CD8-positive, alpha-beta memory T cell (primary cell): ENCODE data around the gene ZNF574. TPM values are rescaled to one million over a fixed set of nuclear protein-coding genes. Genes with fewer than 3 reads are reported as not detected.

Experiments
- CTCF ChIA-PET: fragments of 350-600 bp; sonication (Branson Sonifier 250); formaldehyde crosslinking; loops from one replicate; lab custom pipeline; 2021; ENCODE audit warnings: antibody characterized with exemption; lab: Charles Lee
- POLR2A ChIA-PET: fragments of 350-600 bp; sonication (Branson Sonifier 250); formaldehyde crosslinking; loops from one replicate; lab custom pipeline; 2021; ENCODE audit warnings: antibody characterized with exemption; lab: Charles Lee
- DNase-seq, 5 donors: peaks; one replicate each; pipeline versions ENCODE4 v3.0.0 to v3.0.0-alpha.2; 2020 to 2022; ENCODE audit warnings: mixed read lengths in 1 of 5
- H3K27ac ChIP-seq: one replicate; pipeline ENCODE4 v1.7.0; 2013; ENCODE audit warnings: low read depth, mild to moderate bottlenecking, low read length, moderate library complexity
- H3K27me3 ChIP-seq: 2 replicates; pipeline ENCODE4 v1.7.0; 2013; ENCODE audit warnings: low read length, mild to moderate bottlenecking; ENCODE audit not compliant: insufficient read depth, poor library complexity, severe bottlenecking
- H3K36me3 ChIP-seq: 2 replicates; pipeline ENCODE4 v1.7.0; 2013; ENCODE audit warnings: mild to moderate bottlenecking, low read length, moderate library complexity; ENCODE audit not compliant: insufficient read depth
- H3K4me1 ChIP-seq: 2 replicates; pipeline ENCODE4 v1.7.0; 2013; ENCODE audit warnings: mild to moderate bottlenecking, low read length, moderate library complexity; ENCODE audit not compliant: insufficient read depth
- H3K4me3 ChIP-seq: 2 replicates; pipeline ENCODE4 v1.7.0; 2013; ENCODE audit warnings: mild to moderate bottlenecking, low read length
- H3K9me3 ChIP-seq: 2 replicates; pipeline ENCODE4 v1.7.0; 2013; ENCODE audit warnings: mild to moderate bottlenecking, low read length
- H3K27ac Mint-ChIP-seq, 8 donors: one replicate each; pipeline ENCODE4 v1.8.0; 2020 to 2021; ENCODE audit warnings: mixed read lengths in 8 of 8, mild to moderate bottlenecking in 6 of 8, inconsistent platforms in 3 of 8, moderate library complexity in 3 of 8
- H3K27me3 Mint-ChIP-seq, 2 donors: one replicate each; pipeline ENCODE4 v1.8.0; 2020 to 2021; ENCODE audit warnings: mixed read lengths in 2 of 2, mild to moderate bottlenecking in 1 of 2, moderate library complexity in 1 of 2
- H3K36me3 Mint-ChIP-seq, 3 donors: one replicate each; pipeline ENCODE4 v1.8.0; 2020 to 2021; ENCODE audit warnings: mixed read lengths in 3 of 3, inconsistent platforms in 1 of 3, mild to moderate bottlenecking in 1 of 3
- H3K4me1 Mint-ChIP-seq, 3 donors: one replicate each; pipeline ENCODE4 v1.8.0; 2020 to 2021; ENCODE audit warnings: mixed read lengths in 3 of 3, inconsistent platforms in 1 of 3, mild to moderate bottlenecking in 1 of 3
- H3K4me3 Mint-ChIP-seq, 7 donors: one replicate each; pipeline ENCODE4 v1.8.0; 2020 to 2021; ENCODE audit warnings: mixed read lengths in 7 of 7, mild to moderate bottlenecking in 6 of 7, moderate library complexity in 4 of 7, inconsistent platforms in 2 of 7
- H3K9me3 Mint-ChIP-seq, 5 donors: one replicate each; pipeline ENCODE4 v1.8.0; 2020 to 2022; ENCODE audit warnings: mixed read lengths in 5 of 5, mild to moderate bottlenecking in 3 of 5, moderate library complexity in 2 of 5, inconsistent platforms in 1 of 5
- polyA plus RNA-seq: library from polyadenylated mRNA; unstranded; fragments of 300-500 nt; fragmentation: Illumina TruSeq; gene quantifications from one replicate; pipeline ENCODE4 v1.2.3, GENCODE V29; 2021
- total RNA-seq, 2 experiments: library from RNA; stranded (reverse); gene quantifications; one replicate each; pipeline ENCODE4 v1.2.3, GENCODE V29; 2021

Gene ZNF574
- total and polyA plus RNA-seq, 3 experiments from 2014 or later, result 18.8 to 24.9 (median 21.9) TPM

DNA sequence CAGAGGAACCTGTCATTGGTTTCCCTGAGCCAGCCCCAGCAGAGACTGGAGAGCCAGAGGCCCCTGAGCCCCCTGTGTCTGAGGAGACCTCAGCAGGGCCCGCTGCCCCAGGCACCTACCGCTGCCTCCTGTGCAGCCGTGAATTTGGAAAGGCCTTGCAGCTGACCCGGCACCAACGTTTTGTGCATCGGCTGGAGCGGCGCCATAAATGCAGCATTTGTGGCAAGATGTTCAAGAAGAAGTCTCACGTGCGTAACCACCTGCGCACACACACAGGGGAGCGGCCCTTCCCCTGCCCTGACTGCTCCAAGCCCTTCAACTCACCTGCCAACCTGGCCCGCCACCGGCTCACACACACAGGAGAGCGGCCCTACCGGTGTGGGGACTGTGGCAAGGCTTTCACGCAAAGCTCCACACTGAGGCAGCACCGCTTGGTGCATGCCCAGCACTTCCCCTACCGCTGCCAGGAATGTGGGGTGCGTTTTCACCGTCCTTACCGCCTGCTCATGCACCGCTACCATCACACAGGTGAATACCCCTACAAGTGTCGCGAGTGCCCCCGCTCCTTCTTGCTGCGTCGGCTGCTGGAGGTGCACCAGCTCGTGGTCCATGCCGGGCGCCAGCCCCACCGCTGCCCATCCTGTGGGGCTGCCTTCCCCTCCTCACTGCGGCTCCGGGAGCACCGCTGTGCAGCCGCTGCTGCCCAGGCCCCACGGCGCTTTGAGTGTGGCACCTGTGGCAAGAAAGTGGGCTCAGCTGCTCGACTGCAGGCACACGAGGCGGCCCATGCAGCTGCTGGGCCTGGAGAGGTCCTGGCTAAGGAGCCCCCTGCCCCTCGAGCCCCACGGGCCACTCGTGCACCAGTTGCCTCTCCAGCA, 4.2 kb downstream of the ZNF574 start:
- peaks cover 12% of the 10 kb centered on the region for H3K36me3 ChIP-seq
- no peaks in the 10 kb centered on the region for H3K9me3 Mint-ChIP-seq

DNA sequence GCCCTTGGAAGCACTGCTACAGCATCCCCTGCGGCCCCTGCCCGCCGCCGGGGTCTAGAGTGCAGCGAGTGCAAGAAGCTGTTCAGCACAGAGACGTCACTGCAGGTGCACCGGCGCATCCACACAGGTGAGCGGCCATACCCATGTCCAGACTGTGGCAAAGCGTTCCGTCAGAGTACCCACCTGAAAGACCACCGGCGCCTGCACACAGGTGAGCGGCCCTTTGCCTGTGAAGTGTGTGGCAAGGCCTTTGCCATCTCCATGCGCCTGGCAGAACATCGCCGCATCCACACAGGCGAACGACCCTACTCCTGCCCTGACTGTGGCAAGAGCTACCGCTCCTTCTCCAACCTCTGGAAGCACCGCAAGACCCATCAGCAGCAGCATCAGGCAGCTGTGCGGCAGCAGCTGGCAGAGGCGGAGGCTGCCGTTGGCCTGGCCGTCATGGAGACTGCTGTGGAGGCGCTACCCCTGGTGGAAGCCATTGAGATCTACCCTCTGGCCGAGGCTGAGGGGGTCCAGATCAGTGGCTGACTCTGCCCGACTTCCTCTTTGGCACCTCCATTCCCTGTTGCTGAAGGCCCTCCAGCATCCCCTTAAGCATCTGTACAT, 4.9 kb downstream of the ZNF574 start:
- peaks cover 12% of the 10 kb centered on the region for H3K36me3 ChIP-seq
- H3K4me1 Mint-ChIP-seq, result peaks cover 30 to 39% (median 32%) of the 10 kb centered on the region in 3 donors
- peak overlapping the region in 1 of 7 donors; percentile 73 for H3K4me3 Mint-ChIP-seq

More for the DNA sequence above, 4.2 kb downstream of the ZNF574 start:
- Mint-ChIP-seq H3K36me3 (peaks cover 6 to 58% (median 14%) of the 10 kb centered on the region in 3 donors), H3K4me1 (peaks cover 37 to 47% (median 40%) of the 10 kb centered on the region in 3 donors), H3K27me3 (peaks cover 0 to 2% of the 10 kb centered on the region in 2 donors), H3K4me3 (peak overlapping the region in 1 of 7 donors; percentile 29), H3K27ac (peak overlapping the region in 3 of 8 donors; percentile 35 to 85 (median 56))
- Histone ChIP-seq H3K4me1 (peaks cover 19% of the 10 kb centered on the region), H3K9me3 (no peaks in the 10 kb centered on the region), H3K27me3 (no peaks in the 10 kb centered on the region), H3K27ac (no peak overlapping the region), H3K4me3 (no peak overlapping the region)
- ChIA-PET CTCF (no interaction called here), POLR2A (no interaction called here)
- no peak for DNase-seq

DNA sequence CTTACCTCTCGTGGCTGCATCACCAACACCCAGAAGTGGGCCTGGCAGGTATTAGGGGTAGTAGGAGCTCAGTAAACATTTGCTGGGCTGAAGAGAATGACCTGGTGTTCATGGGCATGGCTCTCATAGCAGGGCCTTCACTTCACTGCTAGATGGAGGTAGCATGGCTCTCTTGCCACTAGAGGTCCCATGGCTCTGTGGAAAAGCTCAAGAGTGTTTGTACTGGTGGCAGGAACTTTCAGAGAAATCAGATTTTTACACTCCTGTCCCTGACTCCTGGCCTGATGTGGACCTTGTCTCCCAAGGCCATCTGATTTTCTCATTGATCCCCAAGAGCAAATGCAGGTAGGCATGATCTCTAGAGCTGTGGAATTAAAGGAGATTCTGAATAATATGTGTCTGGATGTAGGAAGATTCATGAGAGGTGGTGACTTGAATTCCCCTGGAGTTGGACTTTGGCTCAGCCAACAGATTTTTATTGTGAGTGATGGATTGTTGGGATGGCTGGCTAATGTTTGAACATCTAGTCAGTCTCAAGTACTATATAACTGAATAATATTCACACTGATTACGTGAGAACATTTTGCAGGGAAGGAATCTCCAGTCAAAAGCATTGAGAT, 5.7 kb downstream of the ZNF574 start:
- peaks cover 12% of the 10 kb centered on the region for H3K36me3 ChIP-seq

More for the DNA sequence above, 4.9 kb downstream of the ZNF574 start:
- Histone ChIP-seq H3K27me3 (no peaks in the 10 kb centered on the region), H3K27ac (no peak overlapping the region), H3K4me3 (no peak overlapping the region), H3K9me3 (no peaks in the 10 kb centered on the region), H3K4me1 (peaks cover 16% of the 10 kb centered on the region)
- ChIA-PET CTCF (interaction anchor here (1.1 kb wide), 1 partner anchor 43 kb away, joined by 3 read pairs; no protein-coding TSS in a partner anchor), POLR2A (no interaction called here)
- H3K9me3 Mint-ChIP-seq, result no peaks in the 10 kb centered on the region
- H3K27ac Mint-ChIP-seq, result peak overlapping the region in 2 of 8 donors; percentile 32 to 51
- peaks cover 0 to under 1% of the 10 kb centered on the region in 2 donors for H3K27me3 Mint-ChIP-seq
- H3K36me3 Mint-ChIP-seq, result peaks cover 6 to 55% (median 12%) of the 10 kb centered on the region in 3 donors
- DNase-seq, result no peak

GRCh38 chr19:42083537-42083936, 7.6 kb downstream of the ZNF574 start:
- Mint-ChIP-seq H3K36me3 (peaks cover 6 to 41% (median 12%) of the 10 kb centered on the region in 3 donors), H3K27ac (peak overlapping the region in 2 of 8 donors; percentile 40 to 61), H3K4me3 (no peak overlapping the region), H3K27me3 (no peaks in the 10 kb centered on the region), H3K9me3 (no peaks in the 10 kb centered on the region), H3K4me1 (peaks cover 9 to 21% (median 11%) of the 10 kb centered on the region in 3 donors)
- Histone ChIP-seq H3K27ac (no peak overlapping the region), H3K4me3 (no peak overlapping the region), H3K36me3 (peaks cover 12% of the 10 kb centered on the region), H3K4me1 (no peaks in the 10 kb centered on the region), H3K27me3 (no peaks in the 10 kb centered on the region), H3K9me3 (no peaks in the 10 kb centered on the region)
- POLR2A ChIA-PET, result no interaction called here
- DNase-seq, result no peak
- CTCF ChIA-PET, result no interaction called here

More for the DNA sequence above, 5.7 kb downstream of the ZNF574 start:
- Histone ChIP-seq H3K9me3 (no peaks in the 10 kb centered on the region), H3K4me3 (no peak overlapping the region), H3K4me1 (peaks cover 14% of the 10 kb centered on the region), H3K27ac (no peak overlapping the region), H3K27me3 (no peaks in the 10 kb centered on the region)
- Mint-ChIP-seq H3K36me3 (peaks cover 6 to 49% (median 12%) of the 10 kb centered on the region in 3 donors), H3K27ac (peak overlapping the region in 4 of 8 donors; percentile 12 to 45 (median 32)), H3K27me3 (no peaks in the 10 kb centered on the region), H3K4me1 (peaks cover 27 to 34% (median 28%) of the 10 kb centered on the region in 3 donors), H3K9me3 (no peaks in the 10 kb centered on the region), H3K4me3 (peak overlapping the region in 1 of 7 donors; percentile 73)
- DNase-seq, result no peak
- POLR2A ChIA-PET, result no interaction called here
- CTCF ChIA-PET, result interaction anchor here (1.1 to 1.2 kb wide), 2 partner anchors 13 to 42 kb away, joined by 3 read pairs; no protein-coding TSS in a partner anchor

GRCh38 chr19:42086188-42086736, 10.3 kb downstream of the ZNF574 start:
- Mint-ChIP-seq H3K4me3 (no peak overlapping the region), H3K4me1 (peaks cover 20 to 38% (median 21%) of the 10 kb centered on the region in 3 donors), H3K9me3 (no peaks in the 10 kb centered on the region), H3K36me3 (peaks cover 5 to 20% (median 7%) of the 10 kb centered on the region in 3 donors), H3K27me3 (no peaks in the 10 kb centered on the region), H3K27ac (peak overlapping the region in 1 of 8 donors; percentile 70)
- ChIA-PET CTCF (no interaction called here), POLR2A (interaction anchor here (0.7 kb wide), 1 partner anchor 124 kb away, joined by 4 read pairs; no protein-coding TSS in a partner anchor)
- no peak overlapping the region for H3K27ac ChIP-seq
- H3K9me3 ChIP-seq, result no peaks in the 10 kb centered on the region
- no peak for DNase-seq
- H3K4me1 ChIP-seq, result peaks cover 5% of the 10 kb centered on the region
- no peaks in the 10 kb centered on the region for H3K27me3 ChIP-seq
- peaks cover 3% of the 10 kb centered on the region for H3K36me3 ChIP-seq
- no peak overlapping the region for H3K4me3 ChIP-seq

DNA sequence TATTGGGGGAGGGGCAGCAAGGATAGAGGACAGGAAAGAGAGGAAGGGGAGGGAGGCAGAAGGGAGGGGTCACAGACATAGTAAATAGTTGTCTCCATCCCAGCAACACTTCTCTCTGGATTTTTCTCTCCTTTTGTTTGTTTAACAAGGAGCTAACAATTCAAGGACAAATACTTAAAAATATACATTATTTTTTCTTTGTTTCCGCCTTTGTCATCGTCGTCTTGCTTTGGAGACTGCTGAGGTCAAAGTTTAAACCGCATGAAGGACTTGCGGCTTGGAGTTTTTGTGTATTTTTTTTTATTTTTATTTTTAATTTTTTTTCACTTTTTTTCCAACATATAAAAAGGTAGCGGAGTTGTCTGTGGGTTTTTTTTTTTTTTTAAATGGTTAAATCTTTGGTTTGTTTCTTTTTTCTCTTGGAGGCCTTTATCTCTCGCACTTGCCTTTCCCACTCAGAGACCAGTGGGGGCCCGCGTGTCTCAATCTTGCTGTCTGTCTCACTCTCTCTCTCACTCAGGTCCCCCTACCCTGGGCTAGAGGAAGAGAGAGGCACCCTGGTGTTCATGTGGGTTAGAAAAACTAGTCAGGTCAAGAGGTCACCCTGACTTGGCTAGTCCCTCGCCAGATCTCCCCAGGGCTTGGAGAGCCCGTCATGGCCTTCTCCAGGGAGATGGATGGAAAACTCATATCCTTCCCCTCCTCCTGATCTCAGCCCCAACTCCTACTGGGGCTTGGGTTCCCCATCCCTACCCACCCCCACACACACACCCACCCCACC, 11.0 kb downstream of the ZNF574 start:
- POLR2A ChIA-PET, result interaction anchor here (0.7 kb wide), 1 partner anchor 125 kb away, joined by 4 read pairs; no protein-coding TSS in a partner anchor
- H3K9me3 ChIP-seq, result no peaks in the 10 kb centered on the region
- no peak overlapping the region for H3K4me3 Mint-ChIP-seq
- no peak overlapping the region for H3K27ac ChIP-seq
- H3K27me3 ChIP-seq, result no peaks in the 10 kb centered on the region
- H3K36me3 Mint-ChIP-seq, result peaks cover 0 to 16% (median 2%) of the 10 kb centered on the region in 3 donors
- peak overlapping the region in 1 of 8 donors; percentile 70 for H3K27ac Mint-ChIP-seq
- CTCF ChIA-PET, result no interaction called here
- no peaks in the 10 kb centered on the region for H3K27me3 Mint-ChIP-seq
- H3K36me3 ChIP-seq, result no peaks in the 10 kb centered on the region
- H3K9me3 Mint-ChIP-seq, result no peaks in the 10 kb centered on the region
- no peak overlapping the region for H3K4me3 ChIP-seq
- DNase-seq, result no peak
- peaks cover 5% of the 10 kb centered on the region for H3K4me1 ChIP-seq
- peaks cover 14 to 36% (median 15%) of the 10 kb centered on the region in 3 donors for H3K4me1 Mint-ChIP-seq
